ENCODE measurements around the gene SEL1L2.

- TF ChIP-seq CTCF (IDR thresholded peaks at IDR 0.05) (no peak), POLR2A (IDR thresholded peaks at IDR 0.05) (no peak), EP300 (IDR thresholded peaks at IDR 0.05) (no peak)
Measured at GRCh38 chr20:13915284-13915683, 75.1 kb downstream of the SEL1L2 start.

Data from ovary (tissue), 3 donors.